HepG2 (cell line): Measurements from ENCODE around the gene PLIN3. TPM values are rescaled to one million over a fixed set of nuclear protein-coding genes. Genes with fewer than 3 reads are reported as not detected.
A peak's percentile ranks its signal among the peaks of the same experiment; 100 is the strongest.

Experiments
- GABPB1 ChIP-seq: IDR thresholded peaks from 2 replicates; pipeline ENCODE4 v1.6.1; 2016; ENCODE audit warnings: mild to moderate bottlenecking, missing genetic modification reagents, moderate library complexity, missing compliant biosample characterization
- MYPOP ChIP-seq: sonication (generic); formaldehyde crosslinking; IDR thresholded peaks from 2 replicates; pipeline ENCODE4 v1.8.1; 2023; ENCODE audit warnings: mild to moderate bottlenecking, moderate library complexity, missing genetic modification reagents
- NR3C1 ChIP-seq: sonication (generic); formaldehyde crosslinking; IDR thresholded peaks from 2 replicates; pipeline ENCODE4 v1.4.0; 2020; ENCODE audit warnings: missing genetic modification reagents
- PTBP1 ChIP-seq: fragments of 200-400 bp; formaldehyde crosslinking; IDR thresholded peaks from 2 replicates; pipeline ENCODE4 v1.6.1; 2018; ENCODE audit warnings: low read length, low read depth; ENCODE audit not compliant: poor library complexity, severe bottlenecking
- SNAPC4 ChIP-seq: sonication (generic); formaldehyde crosslinking; IDR thresholded peaks from 2 replicates; pipeline ENCODE4 v1.4.0; 2020; ENCODE audit warnings: mild to moderate bottlenecking, missing genetic modification reagents
- SP1 ChIP-seq, 2 experiments: fragments of 450-650 bp in 1 of 2; sonication (generic) in 1 of 2; formaldehyde crosslinking in 1 of 2; IDR thresholded peaks; 2 replicates each; pipeline versions ENCODE4 v1.4.0 to v1.6.1; 2016 to 2020; ENCODE audit warnings: missing genetic modification reagents in 1 of 2
- XRCC5 ChIP-seq: fragments of 200-400 bp; formaldehyde crosslinking; optimal IDR thresholded peaks from 2 replicates; pipeline ENCODE3; 2017; ENCODE audit warnings: mild to moderate bottlenecking, low read length
- ZFP36 ChIP-seq: fragments of 150-350 bp; IDR thresholded peaks from 2 replicates; pipeline ENCODE4 v1.6.1; 2018; ENCODE audit warnings: borderline replicate concordance, low read length, low read depth; ENCODE audit not compliant: partially characterized antibody
- ZFP41 ChIP-seq: sonication (generic); formaldehyde crosslinking; IDR thresholded peaks from 2 replicates; pipeline ENCODE4 v1.4.0; 2020; ENCODE audit warnings: mild to moderate bottlenecking, missing genetic modification reagents, borderline replicate concordance
- ZMYM4 ChIP-seq: sonication (generic); formaldehyde crosslinking; IDR thresholded peaks from 2 replicates; pipeline ENCODE4 v1.8.1; 2023; ENCODE audit warnings: mild to moderate bottlenecking, missing genetic modification reagents
- ZNF781 ChIP-seq: sonication (generic); formaldehyde crosslinking; IDR thresholded peaks from 2 replicates; pipeline ENCODE4 v1.5.1; 2020; ENCODE audit warnings: borderline replicate concordance, mild to moderate bottlenecking, missing genetic modification reagents; ENCODE audit errors: not compliant biosample characterization
- ZNF879 ChIP-seq: sonication (generic); formaldehyde crosslinking; IDR thresholded peaks from 2 replicates; pipeline ENCODE4 v1.8.1; 2023; ENCODE audit warnings: missing genetic modification reagents
- ZSCAN25 ChIP-seq: sonication (generic); formaldehyde crosslinking; IDR thresholded peaks from 2 replicates; pipeline ENCODE4 v1.8.0; 2022; ENCODE audit warnings: mild to moderate bottlenecking, missing genetic modification reagents
- polyA plus RNA-seq, 8 experiments: library from polyadenylated mRNA; depleted of rRNA in 3 of 8; stranded (reverse) in 7 of 8; unstranded in 1 of 8; fragments of >200 nt; fragmentation: Illumina TruSeq in 4 of 8; extraction: Trizol in 4 of 8; gene quantifications; 2 replicates each; pipeline versions ENCODE4 v1.2.1 to v1.2.3, GENCODE V29; 2011 to 2016; ENCODE audit warnings: low read depth in 4 of 8, missing spikeins in 1 of 8, mixed read lengths in 1 of 8; ENCODE audit not compliant: insufficient read depth in 1 of 8
- total RNA-seq, 5 experiments: library from RNA; depleted of rRNA; stranded (reverse); fragments of >200 nt; fragmentation: Illumina TruSeq; extraction: Trizol; gene quantifications; 2 replicates each; pipeline ENCODE4 v1.2.3, GENCODE V29; 2016; ENCODE audit warnings: low read depth in 1 of 5

PLIN3 gene
- total and polyA plus RNA-seq, 2 of the 13 experiments (the other 11 are each of a cell fraction or from before 2014, with no cell fraction given): 49.3 to 57.9 TPM

DNA sequence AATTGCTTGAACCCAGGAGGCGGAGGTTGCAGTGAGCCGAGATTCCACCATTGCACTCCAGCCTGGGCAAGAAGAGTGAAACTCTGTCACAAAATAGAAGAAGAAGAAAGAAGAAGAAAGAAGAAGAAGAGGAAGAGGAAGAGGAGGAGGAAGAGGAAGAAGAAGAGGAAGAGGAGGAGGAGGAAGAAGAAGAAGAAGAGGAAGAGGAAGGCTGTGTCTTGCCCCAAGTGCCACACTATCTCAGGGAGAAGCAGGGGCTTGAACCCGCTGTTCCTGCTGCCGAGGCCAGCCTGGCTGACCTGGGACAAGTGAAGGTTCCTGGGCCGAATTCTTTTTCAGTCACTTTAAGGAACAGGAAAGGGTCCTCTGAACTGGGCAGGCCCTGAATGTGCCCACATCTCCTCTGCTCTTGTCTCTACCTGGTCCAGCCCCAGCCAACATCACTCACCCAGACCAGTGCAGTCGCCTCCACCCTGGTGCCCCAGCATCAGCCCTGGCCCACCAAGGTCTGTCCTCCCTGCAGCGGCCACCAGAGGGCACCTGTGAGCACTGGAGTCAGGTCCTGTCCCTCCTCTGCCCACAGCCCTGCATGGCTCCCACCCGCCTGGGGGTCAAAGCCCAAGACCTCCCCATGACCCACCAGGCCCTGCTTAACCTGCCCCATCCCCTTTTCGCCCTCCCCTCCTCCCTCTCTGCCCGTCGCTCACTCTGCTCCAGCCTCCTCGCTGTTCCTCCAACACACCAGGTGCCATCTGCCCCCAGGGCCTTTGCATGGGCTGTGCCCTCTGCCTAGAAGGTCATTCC lies 55.9 kb downstream of the PLIN3 start (continued):
- TF ChIP-seq MYPOP (0 out of 2 replicates have a peak, but pooled peaks have one; percentile 21), XRCC5 (peak; percentile 71), SP1 (IDR thresholded peaks at IDR 0.05) (no peak), SP1 (CRISPR knock-in tag; IDR thresholded peaks at IDR 0.05) (peak; percentile 44; the same call in 1 of the 2 replicates), PTBP1 (peak; percentile 67), ZFP36 (peak; percentile 44), GABPB1 (CRISPR knock-in tag) (0 out of 2 replicates have a peak, but pooled peaks have one; percentile 15), NR3C1 (CRISPR knock-in tag) (no peak), SNAPC4 (CRISPR knock-in tag) (no peak), ZNF781 (peak; percentile 23), ZMYM4 (peak; percentile 22; the same call in 1 of the 2 replicates), ZFP41 (no peak; the same call in 1 of the 2 replicates), ZSCAN25 (peak; percentile 64; the same call in 1 of the 2 replicates), ZNF879 (CRISPR knock-in tag) (0 out of 2 replicates have a peak, but pooled peaks have one; percentile 54)
- TF ChIP-seq, all 625 proteins: peak for 77
